Measurements from ENCODE around the gene SLC48A1. TPM values are rescaled to one million over a fixed set of nuclear protein-coding genes. Genes with fewer than 3 reads are reported as not detected.

SLC48A1 gene
- total and polyA plus RNA-seq, 12 donors = 12.6 to 31.9 (median 22.1) TPM

GRCh38 chr12:47729233-47729632 lies 43.8 kb upstream of the SLC48A1 start:
- intact Hi-C loops (cut with DNase I) = no loop called here
- Histone ChIP-seq H3K9me3 (no peaks in the 10 kb centered on the region), H3K27me3 (no peaks in the 10 kb centered on the region), H3K4me3 (no peak overlapping the region), H3K36me3 (no peaks in the 10 kb centered on the region), H3K27ac (peak overlapping the region in 2 of 10 donors; percentile 43 to 70), H3K4me1 (peaks cover 2 to 62% (median 33%) of the 10 kb centered on the region in 9 donors)
- 55 to 63% methylated on average over 3 of the region's 3 CpGs for WGBS, 2 donors
- DNase-seq (no peak), ATAC-seq (peak in 3 of 8 donors; percentile 5 to 32 (median 20))
- TF ChIP-seq CTCF (IDR thresholded peaks at IDR 0.05) = no peak

- DNase-seq = no peak
- peaks cover 8 to 70% (median 44%) of the 10 kb centered on the region in 9 donors for H3K4me1 ChIP-seq
- ATAC-seq = peak in 1 of 8 donors; percentile 21
- no peak for TF ChIP-seq CTCF (IDR thresholded peaks at IDR 0.05)
- no peaks in the 10 kb centered on the region for H3K27me3 ChIP-seq
- peak overlapping the region in 7 of 10 donors; percentile 32 to 70 (median 47) for H3K27ac ChIP-seq
- intact Hi-C loops (cut with DNase I) = no loop called here
- H3K36me3 ChIP-seq = no peaks in the 10 kb centered on the region
- WGBS, 2 donors = 26 to 40% methylated on average over 8 of the region's 8 CpGs
- no peaks in the 10 kb centered on the region for H3K9me3 ChIP-seq
- no peak overlapping the region for H3K4me3 ChIP-seq
Measured at GRCh38 chr12:47730341-47730744, 42.7 kb upstream of the SLC48A1 start.

- Histone ChIP-seq H3K36me3 (peaks cover 0 to 2% (median 0%) of the 10 kb centered on the region in 9 donors), H3K4me1 (peaks cover 22 to 75% (median 58%) of the 10 kb centered on the region in 9 donors), H3K4me3 (no peak overlapping the region), H3K27ac (no peak overlapping the region), H3K9me3 (no peaks in the 10 kb centered on the region), H3K27me3 (no peaks in the 10 kb centered on the region)
- ATAC-seq (no peak), DNase-seq (no peak)
- TF ChIP-seq CTCF (IDR thresholded peaks at IDR 0.05) = no peak
- intact Hi-C loops (cut with DNase I) = no loop called here
- WGBS, 2 donors = 69 to 76% methylated on average over 5 of the region's 5 CpGs
Measured at GRCh38 chr12:47731723-47732122, 41.3 kb upstream of the SLC48A1 start.

- TF ChIP-seq CTCF (IDR thresholded peaks at IDR 0.05) = no peak
- H3K4me3 ChIP-seq = no peak overlapping the region
- ATAC-seq (no peak), DNase-seq (no peak)
- intact Hi-C loops (cut with DNase I) = no loop called here
- H3K27me3 ChIP-seq = no peaks in the 10 kb centered on the region
- peaks cover 28 to 83% (median 65%) of the 10 kb centered on the region in 9 donors for H3K4me1 ChIP-seq
- WGBS, 2 donors = 78 to 84% methylated on average over 2 of the region's 2 CpGs
- H3K9me3 ChIP-seq = no peaks in the 10 kb centered on the region
- no peak overlapping the region for H3K27ac ChIP-seq
- peaks cover 0 to 4% (median 0%) of the 10 kb centered on the region in 9 donors for H3K36me3 ChIP-seq
Measured at GRCh38 chr12:47732504-47732903, 40.5 kb upstream of the SLC48A1 start.

All from heart right ventricle (tissue), 16 donors.